Activated gamma-delta T cell treated with Interleukin-2 at 50 U/mL for 16 hours (primary cell): Measurements from ENCODE around the gene BLM.
"Not testable (repeated sequence)": the region's sequence is repeated elsewhere in the genome, so short reads cannot be mapped to it uniquely, and the experiment has no call there.

Source experiments
- DNase-seq: peaks from one replicate; pipeline ENCODE4 v3.0.0-alpha.2; 2020

Gene BLM

GRCh38 chr15:90716976-90717821 is at the start of gene BLM:
BLM (plus strand) TSS chr15:90717346; CDS start chr15:90747393, 30,047 bp downstream.
- peak; percentile 94 for DNase-seq

- not testable (repeated sequence) for DNase-seq
Observed at GRCh38 chr15:90667755-90668345, 49.3 kb upstream of the BLM start.

- not testable (repeated sequence) for DNase-seq
Observed at GRCh38 chr15:90670631-90671030, 46.5 kb upstream of the BLM start.

- no peak for DNase-seq
Observed at GRCh38 chr15:90671216-90671615, 45.9 kb upstream of the BLM start.

- DNase-seq: not testable (repeated sequence)
Observed at GRCh38 chr15:90673357-90673756, 43.8 kb upstream of the BLM start.

GRCh38 chr15:90674476-90674875 is 42.7 kb upstream of the BLM start:
- DNase-seq: no peak

- DNase-seq: no peak
Observed at GRCh38 chr15:90675464-90675863, 41.7 kb upstream of the BLM start.

- no peak for DNase-seq
Observed at GRCh38 chr15:90677807-90678790, 39.0 kb upstream of the BLM start.

- DNase-seq: no peak
Observed at GRCh38 chr15:90679959-90680358, 37.2 kb upstream of the BLM start.

- DNase-seq: no peak
Observed at GRCh38 chr15:90680371-90680935, 36.7 kb upstream of the BLM start.

GRCh38 chr15:90681056-90681455 is 36.1 kb upstream of the BLM start:
- no peak for DNase-seq

- DNase-seq: no peak
Observed at GRCh38 chr15:90681480-90681879, 35.7 kb upstream of the BLM start.

GRCh38 chr15:90683371-90683770 is 33.8 kb upstream of the BLM start:
- no peak for DNase-seq

- no peak for DNase-seq
Observed at GRCh38 chr15:90683876-90684275, 33.3 kb upstream of the BLM start.

GRCh38 chr15:90684281-90684680 is 32.9 kb upstream of the BLM start:
- no peak for DNase-seq

- no peak for DNase-seq
Observed at GRCh38 chr15:90685591-90686434, 31.3 kb upstream of the BLM start.

- peak; percentile 9 for DNase-seq
Observed at GRCh38 chr15:90686435-90687218, 30.5 kb upstream of the BLM start.

- DNase-seq: not testable (repeated sequence)
Observed at GRCh38 chr15:90689326-90689961, 27.7 kb upstream of the BLM start.

GRCh38 chr15:90690585-90690984 is 26.6 kb upstream of the BLM start:
- no peak for DNase-seq

GRCh38 chr15:90691369-90691768 is 25.8 kb upstream of the BLM start:
- no peak for DNase-seq
